GM12891 (cell line): ENCODE results near the gene UBE2I.

Experiments used
- POLR2A ChIP-seq: IDR thresholded peaks from 2 replicates; pipeline ENCODE4 v1.6.1; 2011; ENCODE audit warnings: low read depth, low read length, control low read depth
- POU2F2 ChIP-seq: IDR thresholded peaks from 2 replicates; pipeline ENCODE4 v1.6.1; 2011; ENCODE audit warnings: low read depth, mild to moderate bottlenecking, control low read depth, low read length, moderate library complexity

DNA sequence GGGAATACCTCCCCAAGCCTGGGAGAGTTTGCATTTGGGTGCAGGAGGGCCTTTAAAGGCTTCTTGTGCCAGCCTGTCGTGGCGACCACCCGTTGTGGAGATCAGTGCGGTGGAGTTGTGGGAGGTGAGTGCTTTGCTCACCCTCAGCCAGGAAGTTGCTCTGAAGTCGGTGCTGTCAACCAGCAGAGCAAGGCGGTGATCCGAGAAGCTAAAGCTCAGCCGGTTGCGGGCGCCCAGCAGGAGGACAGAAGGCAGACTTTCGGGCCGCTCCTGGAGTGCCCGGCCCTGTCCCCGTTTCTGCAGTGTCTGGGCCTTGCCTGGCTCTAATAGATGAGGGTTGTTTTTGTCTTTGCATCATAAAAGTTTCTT, 1.4 kb downstream of the UBE2I start:
- no peak for TF ChIP-seq POU2F2
- TF ChIP-seq POLR2A = no peak
